ENCODE measurements around the gene NRG4. TPM values are rescaled to one million over a fixed set of nuclear protein-coding genes. Genes with fewer than 3 reads are reported as not detected.

NRG4 gene
- total RNA-seq, 1 experiment from 2014 or later = 0.39 TPM

DNA sequence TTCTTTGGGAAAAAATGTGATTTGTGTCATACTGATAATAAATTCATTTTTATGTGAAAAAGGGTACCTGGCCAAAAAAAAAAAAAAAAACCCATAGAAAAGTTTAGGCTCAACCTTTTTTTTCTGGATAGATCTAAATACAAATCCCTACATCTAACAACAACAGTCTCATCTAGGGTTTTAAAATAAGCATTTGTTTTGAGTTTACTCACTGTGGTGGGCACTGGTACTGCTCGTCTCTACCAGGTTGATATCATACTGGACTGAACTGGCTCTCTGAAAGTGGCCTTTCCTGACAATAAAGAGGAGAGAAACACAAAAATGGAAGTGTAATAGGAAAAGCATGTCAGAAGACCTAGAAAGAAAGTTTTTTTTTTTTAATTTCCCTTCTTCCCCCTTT lies 56.5 kb downstream of the NRG4 start:
- no peaks in the 10 kb centered on the region for H3K9me3 ChIP-seq (ENCODE audit: control insufficient read depth, insufficient read depth, low read depth, low read length)

DNA sequence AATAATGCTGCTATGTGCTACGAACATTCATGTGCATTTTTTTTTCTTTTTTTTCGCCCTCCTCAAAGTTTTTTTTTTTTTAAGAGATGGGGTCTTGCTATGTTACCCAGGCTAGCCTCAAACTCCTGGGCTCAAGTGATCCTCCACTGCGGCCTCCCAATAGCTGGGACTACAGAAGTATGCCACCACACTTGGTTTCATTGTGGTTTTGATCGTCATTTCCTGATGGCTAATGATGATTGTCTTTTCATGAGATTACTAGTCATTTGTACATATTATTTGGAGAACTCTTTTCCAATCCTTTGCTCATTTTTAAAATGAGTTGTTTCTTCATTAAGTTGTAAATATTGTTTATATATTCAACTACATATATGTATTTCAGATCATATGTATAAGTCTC lies 59.7 kb downstream of the NRG4 start:
- POLR2A ChIA-PET = no interaction called here
- H3K27ac ChIP-seq (ENCODE audit: low read length) = no peak overlapping the region
- BruUV-seq (replicated peaks) = no TSS peak

More for the DNA sequence above, 56.5 kb downstream of the NRG4 start:
- H3K27ac ChIP-seq (ENCODE audit: low read length) = no peak overlapping the region
- in situ Hi-C loops (cut with HindIII; ENCODE audit: low pct_unique_long_range_greater_than_20kb, low sequenced_read_pairs) = no loop called here
- no peaks in the 10 kb centered on the region for H3K4me1 ChIP-seq (ENCODE audit: control insufficient read depth, insufficient read depth, low read length)
- no peak for DNase-seq (ENCODE audit: low read depth, low spot score)
- no peak overlapping the region for H3K4me3 ChIP-seq (ENCODE audit: low read depth in 2 of 2, low read length in 2 of 2)
- ChIA-PET POLR2A (no interaction called here), CTCF (no interaction called here)
- no TSS peak for BruUV-seq (replicated peaks)
- H3K27me3 ChIP-seq (ENCODE audit: control insufficient read depth, insufficient read depth, low read length) = peaks cover 11% of the 10 kb centered on the region
- intact Hi-C loops (cut with micrococcal nuclease; ENCODE audit: unreplicated experiment) = no loop called here
- ATAC-seq = no peak
- no peaks in the 10 kb centered on the region for H3K36me3 ChIP-seq (ENCODE audit: control insufficient read depth, insufficient read depth, low read length)
- TF ChIP-seq, protein P1, sequence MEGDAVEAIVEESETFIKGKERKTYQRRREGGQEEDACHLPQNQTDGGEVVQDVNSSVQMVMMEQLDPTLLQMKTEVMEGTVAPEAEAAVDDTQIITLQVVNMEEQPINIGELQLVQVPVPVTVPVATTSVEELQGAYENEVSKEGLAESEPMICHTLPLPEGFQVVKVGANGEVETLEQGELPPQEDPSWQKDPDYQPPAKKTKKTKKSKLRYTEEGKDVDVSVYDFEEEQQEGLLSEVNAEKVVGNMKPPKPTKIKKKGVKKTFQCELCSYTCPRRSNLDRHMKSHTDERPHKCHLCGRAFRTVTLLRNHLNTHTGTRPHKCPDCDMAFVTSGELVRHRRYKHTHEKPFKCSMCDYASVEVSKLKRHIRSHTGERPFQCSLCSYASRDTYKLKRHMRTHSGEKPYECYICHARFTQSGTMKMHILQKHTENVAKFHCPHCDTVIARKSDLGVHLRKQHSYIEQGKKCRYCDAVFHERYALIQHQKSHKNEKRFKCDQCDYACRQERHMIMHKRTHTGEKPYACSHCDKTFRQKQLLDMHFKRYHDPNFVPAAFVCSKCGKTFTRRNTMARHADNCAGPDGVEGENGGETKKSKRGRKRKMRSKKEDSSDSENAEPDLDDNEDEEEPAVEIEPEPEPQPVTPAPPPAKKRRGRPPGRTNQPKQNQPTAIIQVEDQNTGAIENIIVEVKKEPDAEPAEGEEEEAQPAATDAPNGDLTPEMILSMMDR (IDR thresholded peaks at IDR 0.05) = no peak
- TF ChIP-seq TCF7L2 (IDR thresholded peaks at IDR 0.05; ENCODE audit: low read depth, low read length) (no peak), SIN3A (IDR thresholded peaks at IDR 0.05; ENCODE audit: borderline replicate concordance, insufficient read depth, low read depth, low read length) (no peak), POLR2AphosphoS5 (IDR thresholded peaks at IDR 0.05; ENCODE audit: low read depth, low read length) (no peak)
- TF ChIP-seq, protein P2, sequence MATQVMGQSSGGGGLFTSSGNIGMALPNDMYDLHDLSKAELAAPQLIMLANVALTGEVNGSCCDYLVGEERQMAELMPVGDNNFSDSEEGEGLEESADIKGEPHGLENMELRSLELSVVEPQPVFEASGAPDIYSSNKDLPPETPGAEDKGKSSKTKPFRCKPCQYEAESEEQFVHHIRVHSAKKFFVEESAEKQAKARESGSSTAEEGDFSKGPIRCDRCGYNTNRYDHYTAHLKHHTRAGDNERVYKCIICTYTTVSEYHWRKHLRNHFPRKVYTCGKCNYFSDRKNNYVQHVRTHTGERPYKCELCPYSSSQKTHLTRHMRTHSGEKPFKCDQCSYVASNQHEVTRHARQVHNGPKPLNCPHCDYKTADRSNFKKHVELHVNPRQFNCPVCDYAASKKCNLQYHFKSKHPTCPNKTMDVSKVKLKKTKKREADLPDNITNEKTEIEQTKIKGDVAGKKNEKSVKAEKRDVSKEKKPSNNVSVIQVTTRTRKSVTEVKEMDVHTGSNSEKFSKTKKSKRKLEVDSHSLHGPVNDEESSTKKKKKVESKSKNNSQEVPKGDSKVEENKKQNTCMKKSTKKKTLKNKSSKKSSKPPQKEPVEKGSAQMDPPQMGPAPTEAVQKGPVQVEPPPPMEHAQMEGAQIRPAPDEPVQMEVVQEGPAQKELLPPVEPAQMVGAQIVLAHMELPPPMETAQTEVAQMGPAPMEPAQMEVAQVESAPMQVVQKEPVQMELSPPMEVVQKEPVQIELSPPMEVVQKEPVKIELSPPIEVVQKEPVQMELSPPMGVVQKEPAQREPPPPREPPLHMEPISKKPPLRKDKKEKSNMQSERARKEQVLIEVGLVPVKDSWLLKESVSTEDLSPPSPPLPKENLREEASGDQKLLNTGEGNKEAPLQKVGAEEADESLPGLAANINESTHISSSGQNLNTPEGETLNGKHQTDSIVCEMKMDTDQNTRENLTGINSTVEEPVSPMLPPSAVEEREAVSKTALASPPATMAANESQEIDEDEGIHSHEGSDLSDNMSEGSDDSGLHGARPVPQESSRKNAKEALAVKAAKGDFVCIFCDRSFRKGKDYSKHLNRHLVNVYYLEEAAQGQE (IDR thresholded peaks at IDR 0.05; ENCODE audit: insufficient read depth in 1 of 2, low read depth in 2 of 2, low read length in 1 of 2) = no peak

More for the DNA sequence above, 59.7 kb downstream of the NRG4 start:
- ATAC-seq (no peak), DNase-seq (ENCODE audit: low read depth, low spot score) (no peak)
- peaks cover 11% of the 10 kb centered on the region for H3K27me3 ChIP-seq (ENCODE audit: control insufficient read depth, insufficient read depth, low read length)
- intact Hi-C loops (cut with micrococcal nuclease; ENCODE audit: unreplicated experiment) = no loop called here
- no peak overlapping the region for H3K4me3 ChIP-seq (ENCODE audit: low read depth in 2 of 2, low read length in 2 of 2)
- H3K9me3 ChIP-seq (ENCODE audit: control insufficient read depth, insufficient read depth, low read depth, low read length) = no peaks in the 10 kb centered on the region
- CTCF ChIA-PET = no interaction called here
- in situ Hi-C loops (cut with HindIII; ENCODE audit: low pct_unique_long_range_greater_than_20kb, low sequenced_read_pairs) = no loop called here
- TF ChIP-seq, protein P1 (IDR thresholded peaks at IDR 0.05) = no peak
- TF ChIP-seq, protein P2 (IDR thresholded peaks at IDR 0.05; ENCODE audit: insufficient read depth in 1 of 2, low read depth in 2 of 2, low read length in 1 of 2) = no peak
- no peak for TF ChIP-seq POLR2AphosphoS5 (IDR thresholded peaks at IDR 0.05; ENCODE audit: low read depth, low read length)
- TF ChIP-seq TCF7L2 (IDR thresholded peaks at IDR 0.05; ENCODE audit: low read depth, low read length) = no peak
- no peak for TF ChIP-seq SIN3A (IDR thresholded peaks at IDR 0.05; ENCODE audit: borderline replicate concordance, insufficient read depth, low read depth, low read length)
- no peaks in the 10 kb centered on the region for H3K36me3 ChIP-seq (ENCODE audit: control insufficient read depth, insufficient read depth, low read length)
- no peaks in the 10 kb centered on the region for H3K4me1 ChIP-seq (ENCODE audit: control insufficient read depth, insufficient read depth, low read length)
